OCI-M2 (cell line): ENCODE data around the gene HDAC3.

Source experiments
- DNase-seq: peaks from one replicate; lab custom pipeline; 2025; ENCODE audit not compliant: unreplicated experiment; lab: John Stamatoyannopoulos, UW

HDAC3 gene

GRCh38 chr5:141662028-141662427 lies 25.4 kb upstream of the HDAC3 start:
- DNase-seq: no peak

- no peak for DNase-seq
These were observed 21.4 kb upstream of the HDAC3 start for GRCh38 chr5:141657937-141658545.

- no peak for DNase-seq
These were observed 20.8 kb upstream of the HDAC3 start for GRCh38 chr5:141657404-141657803.

- DNase-seq: no peak
These were observed 19.7 kb upstream of the HDAC3 start for GRCh38 chr5:141656396-141656795.

- no peak for DNase-seq
These were observed 18.4 kb upstream of the HDAC3 start for GRCh38 chr5:141655020-141655419.

- DNase-seq: no peak
These were observed 17.6 kb upstream of the HDAC3 start for GRCh38 chr5:141654298-141654697.

- DNase-seq: no peak
These were observed 15.1 kb upstream of the HDAC3 start for GRCh38 chr5:141651728-141652105.

- DNase-seq: peak; percentile 18
These were observed 14.4 kb upstream of the HDAC3 start, which contains the start of gene FCHSD1 for GRCh38 chr5:141650851-141651727. TSS of gene FCHSD1 (minus strand) at chr5:141651418. CDS start at chr5:141651368, 50 bp downstream.

- DNase-seq: no peak
These were observed 13.3 kb upstream of the HDAC3 start for GRCh38 chr5:141649972-141650371.

- no peak for DNase-seq
These were observed 12.5 kb upstream of the HDAC3 start for GRCh38 chr5:141649056-141649688.

- no peak for DNase-seq
These were observed 11.2 kb upstream of the HDAC3 start for GRCh38 chr5:141647851-141648250.

- no peak for DNase-seq
These were observed 10.6 kb upstream of the HDAC3 start for GRCh38 chr5:141647242-141647641.

GRCh38 chr5:141646026-141646425 lies 9.4 kb upstream of the HDAC3 start:
- no peak for DNase-seq

GRCh38 chr5:141641634-141642267 lies 5.1 kb upstream of the HDAC3 start:
- no peak for DNase-seq

GRCh38 chr5:141640698-141641097 lies 4.0 kb upstream of the HDAC3 start:
- DNase-seq: no peak

- no peak for DNase-seq
These were observed 3.4 kb upstream of the HDAC3 start for GRCh38 chr5:141640051-141640415.

- DNase-seq: no peak
These were observed 2.9 kb upstream of the HDAC3 start for GRCh38 chr5:141639357-141640050.

- DNase-seq: no peak
These were observed 2.1 kb upstream of the HDAC3 start for GRCh38 chr5:141638771-141639170.

GRCh38 chr5:141637767-141638419 lies 1.2 kb upstream of the HDAC3 start:
- DNase-seq: no peak

- DNase-seq: no peak
These were observed 596 bp upstream of the HDAC3 start for GRCh38 chr5:141637123-141637766.
